DND-41 (cell line): Measurements from ENCODE around the gene CHAC1.

Source experiments
- ATAC-seq: fragments of 200-7000 bp; cut with Tn5 transposase; 3 replicates; pipeline ENCODE4 v1.9.1; 2021; ENCODE audit warnings: low read depth; ENCODE audit not compliant: insufficient read depth
- DNase-seq: peaks from one replicate; pipeline ENCODE4 v3.0.0-alpha.2; 2020
- H2AFZ ChIP-seq: 2 replicates; pipeline ENCODE4 v1.6.0; 2012; ENCODE audit warnings: low read depth, low read length
- H3K27ac ChIP-seq: 2 replicates; pipeline ENCODE4 v1.5.1; 2012; ENCODE audit warnings: low read length, inconsistent platforms
- H3K27me3 ChIP-seq: fragments of 200-600 bp; sonication (generic); 2 replicates; pipeline ENCODE4 v1.6.0; 2012; ENCODE audit warnings: low read length, mild to moderate bottlenecking, inconsistent platforms; ENCODE audit not compliant: insufficient read depth, poor library complexity
- H3K36me3 ChIP-seq: 2 replicates; pipeline ENCODE4 v1.5.1; 2012; ENCODE audit warnings: low read length, inconsistent platforms; ENCODE audit not compliant: insufficient read depth
- H3K4me1 ChIP-seq: 2 replicates; pipeline ENCODE4 v1.5.1; 2012; ENCODE audit warnings: mild to moderate bottlenecking, low read length; ENCODE audit not compliant: insufficient read depth
- H3K4me2 ChIP-seq: 2 replicates; pipeline ENCODE4 v1.6.0; 2012; ENCODE audit warnings: mild to moderate bottlenecking, moderate library complexity, low read length, inconsistent platforms; ENCODE audit not compliant: insufficient read depth
- H3K4me3 ChIP-seq, 2 experiments: fragments of 200-600 bp in 1 of 2; shearing (Covaris generic) in 1 of 2; 2 replicates each; pipeline ENCODE4 v1.5.1; 2012 to 2016; ENCODE audit warnings: inconsistent platforms in 2 of 2, low read length in 2 of 2, mild to moderate bottlenecking in 2 of 2, low read depth in 1 of 2, moderate library complexity in 1 of 2
- H3K79me2 ChIP-seq: 2 replicates; pipeline ENCODE4 v1.6.0; 2012; ENCODE audit warnings: low read length, inconsistent platforms; ENCODE audit not compliant: insufficient read depth
- H3K9ac ChIP-seq: 2 replicates; pipeline ENCODE4 v1.6.0; 2012; ENCODE audit warnings: low read depth, mild to moderate bottlenecking, inconsistent platforms, low read length, moderate library complexity
- H3K9me3 ChIP-seq: 2 replicates; pipeline ENCODE4 v1.5.1; 2012; ENCODE audit warnings: low read length, moderate library complexity, mild to moderate bottlenecking, inconsistent platforms; ENCODE audit not compliant: insufficient read depth, severe bottlenecking
- H4K20me1 ChIP-seq: 2 replicates; pipeline ENCODE4 v1.6.0; 2012; ENCODE audit warnings: low read length; ENCODE audit not compliant: insufficient read depth
- CTCF ChIP-seq: IDR thresholded peaks from 2 replicates; pipeline ENCODE4 v1.5.1; 2012; ENCODE audit warnings: borderline replicate concordance, low read length, moderate library complexity, mild to moderate bottlenecking; ENCODE audit not compliant: poor library complexity, severe bottlenecking; ENCODE audit errors: extremely low read depth
- EZH2 ChIP-seq: IDR thresholded peaks from 3 replicates; pipeline ENCODE4 v1.6.1; 2012; ENCODE audit warnings: borderline replicate concordance, low read depth, mild to moderate bottlenecking, moderate library complexity, low read length, inconsistent platforms; ENCODE audit not compliant: severe bottlenecking

The CHAC1 gene

GRCh38 chr15:40943764-40944365 lies 9.4 kb upstream of the CHAC1 start:
- H3K4me2 ChIP-seq: peak overlapping the region; percentile 99; the same call in 1 of the 2 replicates
- H2AFZ ChIP-seq: no peak overlapping the region

GRCh38 chr15:40944510-40945296 lies 8.6 kb upstream of the CHAC1 start:
- TF ChIP-seq CTCF (no peak), EZH2 (no peak)

More at GRCh38 chr15:40943764-40944365, 9.4 kb upstream of the CHAC1 start:
- H3K27ac ChIP-seq: no peak overlapping the region
- no peak overlapping the region for H3K9ac ChIP-seq
- ATAC-seq: no peak
- no peak for DNase-seq
- no peaks in the 10 kb centered on the region for H3K27me3 ChIP-seq
- H3K36me3 ChIP-seq: no peaks in the 10 kb centered on the region
- peaks cover 3% of the 10 kb centered on the region; the same call in 1 of the 2 replicates for H4K20me1 ChIP-seq
- H3K4me3 ChIP-seq: no peak overlapping the region
- no peaks in the 10 kb centered on the region for H3K9me3 ChIP-seq
- H3K79me2 ChIP-seq: no peaks in the 10 kb centered on the region
- peaks cover 32% of the 10 kb centered on the region for H3K4me1 ChIP-seq
- TF ChIP-seq CTCF (no peak), EZH2 (no peak)

GRCh38 chr15:40948706-40949473 lies 4.4 kb upstream of the CHAC1 start:
- Histone ChIP-seq H3K79me2 (no peaks in the 10 kb centered on the region), H4K20me1 (no peaks in the 10 kb centered on the region)
- no peak for DNase-seq

More at GRCh38 chr15:40944510-40945296, 8.6 kb upstream of the CHAC1 start:
- H3K9me3 ChIP-seq: no peaks in the 10 kb centered on the region
- H3K79me2 ChIP-seq: no peaks in the 10 kb centered on the region
- H3K4me2 ChIP-seq: no peak overlapping the region
- no peak overlapping the region for H3K27ac ChIP-seq
- no peaks in the 10 kb centered on the region for H3K27me3 ChIP-seq
- DNase-seq (no peak), ATAC-seq (no peak)
- peaks cover 3% of the 10 kb centered on the region; the same call in 1 of the 2 replicates for H4K20me1 ChIP-seq
- H3K9ac ChIP-seq: no peak overlapping the region
- H2AFZ ChIP-seq: no peak overlapping the region
- peaks cover 32% of the 10 kb centered on the region for H3K4me1 ChIP-seq
- no peaks in the 10 kb centered on the region for H3K36me3 ChIP-seq
- H3K4me3 ChIP-seq: no peak overlapping the region

More at GRCh38 chr15:40948706-40949473, 4.4 kb upstream of the CHAC1 start:
- Histone ChIP-seq H3K27me3 (no peaks in the 10 kb centered on the region), H2AFZ (no peak overlapping the region), H3K9ac (no peak overlapping the region), H3K9me3 (no peaks in the 10 kb centered on the region), H3K36me3 (no peaks in the 10 kb centered on the region), H3K4me1 (peaks cover 19% of the 10 kb centered on the region), H3K4me3 (no peak overlapping the region), H3K27ac (no peak overlapping the region), H3K4me2 (no peak overlapping the region)
- no peak for ATAC-seq
- no peak for TF ChIP-seq CTCF
- TF ChIP-seq EZH2: no peak
